ENCODE data around the gene TMC5. TPM values are rescaled to one million over a fixed set of nuclear protein-coding genes. Genes with fewer than 3 reads are reported as not detected.

Gene TMC5
- total and polyA plus RNA-seq, 2 donors (not counting 3 experiments of a cell fraction or from before 2014, with no cell fraction given): not detected

DNA sequence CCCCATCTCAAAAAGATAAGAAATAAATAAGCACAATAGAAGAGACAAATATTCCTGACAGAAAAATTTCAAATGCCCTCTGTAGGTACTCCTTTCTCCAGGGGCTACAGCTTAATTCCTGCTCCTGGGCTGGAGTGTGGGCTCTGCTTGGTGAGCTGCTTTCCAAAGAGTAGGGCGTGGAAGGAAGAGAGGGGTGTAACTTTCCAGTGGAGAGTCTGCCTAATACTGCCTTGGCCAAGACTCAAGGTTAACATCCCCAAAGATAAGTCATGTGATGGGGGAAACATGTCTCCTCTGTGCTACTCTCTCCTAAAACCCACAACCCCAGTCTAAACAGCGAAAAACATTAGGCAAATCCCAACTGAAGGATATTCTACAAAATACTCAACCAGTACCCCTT lies 42.7 kb downstream of the TMC5 start:
- DNase-seq (ENCODE audit: low read depth, low spot score): no peak
- no peak overlapping the region for H3K9ac ChIP-seq (replicated peaks; ENCODE audit: extremely low read depth, insufficient read depth, low read length)
- H3K9me1 ChIP-seq (replicated peaks; ENCODE audit: control insufficient read depth, extremely low read depth, insufficient read depth, low read length): no peaks in the 10 kb centered on the region
- no peaks in the 10 kb centered on the region for H3K4me1 ChIP-seq (ENCODE audit: control insufficient read depth, extremely low read depth, insufficient read depth, low read length)
- H3K27ac ChIP-seq (ENCODE audit: insufficient read depth, low read depth, low read length): no peak overlapping the region
- TF ChIP-seq MAX (IDR thresholded peaks at IDR 0.05; ENCODE audit: insufficient read depth, insufficient read length) (no peak), POLR2A (IDR thresholded peaks at IDR 0.05; ENCODE audit: low read depth, low read length) (no peak), CTCF (IDR thresholded peaks at IDR 0.05; ENCODE audit: extremely low read depth in 1 of 2, insufficient read depth in 1 of 2, low read depth in 1 of 2, low read length in 2 of 2) (no peak), MYC (IDR thresholded peaks at IDR 0.05; ENCODE audit: low read depth, low read length) (no peak), GATA2 (IDR thresholded peaks at IDR 0.05; ENCODE audit: insufficient read depth, insufficient read length, low read depth, low read length) (no peak), FOS (IDR thresholded peaks at IDR 0.05; ENCODE audit: borderline replicate concordance, insufficient read depth, low read length) (no peak), JUN (IDR thresholded peaks at IDR 0.05; ENCODE audit: borderline replicate concordance, insufficient read depth, insufficient read length, low read depth) (no peak), POLR2AphosphoS5 (IDR thresholded peaks at IDR 0.05; ENCODE audit: insufficient read depth, low read depth, low read length) (no peak), EZH2 (IDR thresholded peaks at IDR 0.05; ENCODE audit: borderline replicate concordance, low read depth, low read length, severe bottlenecking) (no peak)
- dilution Hi-C loops (cut with MboI; ENCODE audit: extremely low pct_ligation_motif_present, low sequenced_read_pairs) (no loop called here), intact Hi-C loops (cut with micrococcal nuclease) (no loop called here)
- no TSS peak for BruUV-seq (replicated peaks)
- no peak overlapping the region for H2AFZ ChIP-seq (ENCODE audit: low read depth, low read length)
- H3K27me3 ChIP-seq (ENCODE audit: control insufficient read depth in 2 of 2, insufficient read depth in 2 of 2, low read length in 2 of 2): no peaks in the 10 kb centered on the region
- no peaks in the 10 kb centered on the region for H3K36me3 ChIP-seq (ENCODE audit: control insufficient read depth in 2 of 2, extremely low read depth in 1 of 2, insufficient read depth in 2 of 2, low read length in 2 of 2)
- H3K9me3 ChIP-seq (replicated peaks; ENCODE audit: control insufficient read depth, insufficient read depth, low read length): no peaks in the 10 kb centered on the region
- no peak overlapping the region for H3K4me2 ChIP-seq (ENCODE audit: insufficient read depth, low read length)
- FAIRE-seq: no peak
- H3K79me2 ChIP-seq (ENCODE audit: control insufficient read depth, insufficient read depth, low read length): no peaks in the 10 kb centered on the region
- H3K4me3 ChIP-seq (replicated peaks in 1 of 3; ENCODE audit: insufficient read depth in 1 of 3, low read depth in 1 of 3, low read length in 3 of 3): no peak overlapping the region
- CTCF ChIA-PET: no interaction called here
- no peaks in the 10 kb centered on the region for H4K20me1 ChIP-seq (replicated peaks; ENCODE audit: control insufficient read depth, extremely low read depth, insufficient read depth, low read length)
- POLR2A ChIA-PET: no interaction called here
